ENCODE results near the gene PARVA. TPM values are rescaled to one million over a fixed set of nuclear protein-coding genes. Genes with fewer than 3 reads are reported as not detected.

The PARVA gene
- polyA plus RNA-seq, 3 donors: not detected

DNA sequence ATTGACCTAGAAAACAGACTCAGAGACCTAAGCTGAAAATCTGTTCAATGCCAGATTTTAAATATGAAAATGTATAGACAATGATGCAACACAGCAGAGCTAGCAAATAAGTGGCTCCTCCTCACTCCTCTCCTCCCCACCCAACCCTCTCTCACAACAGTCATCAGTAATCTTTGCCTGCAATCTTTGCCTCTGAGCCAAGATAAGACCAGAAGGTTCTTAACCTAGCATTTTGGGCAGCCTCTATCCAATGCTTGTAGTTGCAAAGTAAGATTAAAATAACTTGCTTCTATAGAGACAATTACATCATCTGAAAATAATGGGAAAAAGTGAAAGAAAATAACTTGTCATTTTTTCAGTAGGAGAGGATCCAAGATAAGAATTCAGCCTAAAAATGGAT is 117.3 kb downstream of the PARVA start:
- Histone ChIP-seq H3K9me3 (replicated peaks in 1 of 2; ENCODE audit: control insufficient read depth in 1 of 2, insufficient read depth in 1 of 2, low read length in 2 of 2) (peaks cover 0 to 2% of the 10 kb centered on the region in 2 donors), H3K4me1 (ENCODE audit: control insufficient read depth in 1 of 2, insufficient read depth in 2 of 2, low read length in 2 of 2) (no peaks in the 10 kb centered on the region), H2AFZ (ENCODE audit: insufficient read depth, low read depth, low read length, poor library complexity, severe bottlenecking) (no peak overlapping the region), H3K79me2 (ENCODE audit: insufficient read depth, low read length) (no peaks in the 10 kb centered on the region), H3K4me3 (replicated peaks in 1 of 3; ENCODE audit: low read depth in 2 of 3, low read length in 3 of 3) (no peak overlapping the region), H3K36me3 (replicated peaks in 1 of 2; ENCODE audit: control insufficient read depth in 1 of 2, insufficient read depth in 2 of 2, low read length in 2 of 2) (no peaks in the 10 kb centered on the region), H3K9ac (ENCODE audit: insufficient read depth, low read length, poor library complexity, severe bottlenecking) (no peak overlapping the region), H3K27me3 (ENCODE audit: control insufficient read depth in 2 of 2, insufficient read depth in 2 of 2, low read length in 2 of 2) (no peaks in the 10 kb centered on the region), H3K4me2 (replicated peaks; ENCODE audit: extremely low read depth, low read length, poor library complexity, severe bottlenecking) (no peak overlapping the region), H3K27ac (ENCODE audit: low read depth in 1 of 2, low read length in 2 of 2) (no peak overlapping the region), H4K20me1 (ENCODE audit: insufficient read depth, low read length) (no peaks in the 10 kb centered on the region)
- Mint-ChIP-seq H3K4me3 (no peak overlapping the region), H3K9me3 (peaks cover 0 to 5% (median 3%) of the 10 kb centered on the region in 7 donors), H3K4me1 (no peaks in the 10 kb centered on the region), H3K27ac (no peak overlapping the region), H3K36me3 (no peaks in the 10 kb centered on the region), H3K27me3 (ENCODE audit: low read depth in 3 of 3) (peaks cover 1 to 8% (median 5%) of the 10 kb centered on the region in 3 donors)
- DNase-seq: no peak
- intact Hi-C loops (cut with micrococcal nuclease): no loop called here
- TF ChIP-seq, protein P1, sequence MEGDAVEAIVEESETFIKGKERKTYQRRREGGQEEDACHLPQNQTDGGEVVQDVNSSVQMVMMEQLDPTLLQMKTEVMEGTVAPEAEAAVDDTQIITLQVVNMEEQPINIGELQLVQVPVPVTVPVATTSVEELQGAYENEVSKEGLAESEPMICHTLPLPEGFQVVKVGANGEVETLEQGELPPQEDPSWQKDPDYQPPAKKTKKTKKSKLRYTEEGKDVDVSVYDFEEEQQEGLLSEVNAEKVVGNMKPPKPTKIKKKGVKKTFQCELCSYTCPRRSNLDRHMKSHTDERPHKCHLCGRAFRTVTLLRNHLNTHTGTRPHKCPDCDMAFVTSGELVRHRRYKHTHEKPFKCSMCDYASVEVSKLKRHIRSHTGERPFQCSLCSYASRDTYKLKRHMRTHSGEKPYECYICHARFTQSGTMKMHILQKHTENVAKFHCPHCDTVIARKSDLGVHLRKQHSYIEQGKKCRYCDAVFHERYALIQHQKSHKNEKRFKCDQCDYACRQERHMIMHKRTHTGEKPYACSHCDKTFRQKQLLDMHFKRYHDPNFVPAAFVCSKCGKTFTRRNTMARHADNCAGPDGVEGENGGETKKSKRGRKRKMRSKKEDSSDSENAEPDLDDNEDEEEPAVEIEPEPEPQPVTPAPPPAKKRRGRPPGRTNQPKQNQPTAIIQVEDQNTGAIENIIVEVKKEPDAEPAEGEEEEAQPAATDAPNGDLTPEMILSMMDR (IDR thresholded peaks at IDR 0.05): no peak

DNA sequence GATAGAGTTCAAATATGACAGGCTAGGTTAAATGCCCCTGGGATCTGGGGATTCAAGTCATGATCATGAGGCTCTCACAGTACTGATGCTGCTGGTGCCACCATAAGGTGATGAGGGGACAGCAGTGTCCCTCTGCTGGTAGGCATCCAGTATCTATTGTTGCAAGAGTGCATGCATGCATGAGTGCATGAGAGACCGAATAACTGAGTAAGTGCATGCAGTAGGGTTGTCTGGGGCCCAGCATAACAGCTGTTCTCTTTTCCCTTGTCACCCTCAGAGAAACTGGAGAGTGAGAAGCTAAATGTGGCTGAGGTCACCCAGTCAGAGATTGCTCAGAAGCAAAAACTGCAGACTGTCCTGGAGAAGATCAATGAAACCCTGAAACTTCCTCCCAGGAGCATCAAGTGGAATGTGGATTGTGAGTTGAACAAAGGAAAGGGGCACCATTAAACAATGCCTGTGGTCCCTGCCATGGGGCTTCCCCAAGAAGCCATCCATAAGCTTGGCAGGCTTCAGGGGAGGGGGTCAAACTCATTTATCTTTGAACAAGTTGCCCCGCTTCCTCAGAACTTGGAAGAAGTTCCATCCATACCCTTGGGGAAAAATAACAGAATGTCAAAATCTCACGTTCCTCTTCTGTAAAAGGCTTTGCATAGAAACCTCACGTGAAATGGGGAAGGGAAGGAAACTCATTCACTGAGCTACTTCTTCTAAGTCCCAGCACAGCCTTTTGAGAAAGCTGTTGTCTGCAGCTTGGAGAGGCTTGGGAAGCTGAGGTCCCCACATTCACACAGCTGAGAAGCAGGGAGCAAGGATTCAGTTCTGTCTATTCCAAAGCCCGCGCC is 119.0 kb downstream of the PARVA start:
- Mint-ChIP-seq H3K9me3 (no peaks in the 10 kb centered on the region), H3K4me1 (no peaks in the 10 kb centered on the region), H3K27ac (no peak overlapping the region), H3K36me3 (no peaks in the 10 kb centered on the region), H3K27me3 (ENCODE audit: low read depth in 3 of 3) (peaks cover 1 to 8% (median 5%) of the 10 kb centered on the region in 3 donors), H3K4me3 (no peak overlapping the region)
- Histone ChIP-seq H3K4me2 (replicated peaks; ENCODE audit: extremely low read depth, low read length, poor library complexity, severe bottlenecking) (no peak overlapping the region), H3K4me3 (replicated peaks in 1 of 3; ENCODE audit: low read depth in 2 of 3, low read length in 3 of 3) (no peak overlapping the region), H3K27me3 (ENCODE audit: control insufficient read depth in 2 of 2, insufficient read depth in 2 of 2, low read length in 2 of 2) (no peaks in the 10 kb centered on the region), H3K9ac (ENCODE audit: insufficient read depth, low read length, poor library complexity, severe bottlenecking) (no peak overlapping the region), H3K79me2 (ENCODE audit: insufficient read depth, low read length) (no peaks in the 10 kb centered on the region), H3K4me1 (ENCODE audit: control insufficient read depth in 1 of 2, insufficient read depth in 2 of 2, low read length in 2 of 2) (no peaks in the 10 kb centered on the region), H3K27ac (ENCODE audit: low read depth in 1 of 2, low read length in 2 of 2) (no peak overlapping the region), H2AFZ (ENCODE audit: insufficient read depth, low read depth, low read length, poor library complexity, severe bottlenecking) (no peak overlapping the region), H3K9me3 (replicated peaks in 1 of 2; ENCODE audit: control insufficient read depth in 1 of 2, insufficient read depth in 1 of 2, low read length in 2 of 2) (no peaks in the 10 kb centered on the region), H3K36me3 (replicated peaks in 1 of 2; ENCODE audit: control insufficient read depth in 1 of 2, insufficient read depth in 2 of 2, low read length in 2 of 2) (no peaks in the 10 kb centered on the region), H4K20me1 (ENCODE audit: insufficient read depth, low read length) (no peaks in the 10 kb centered on the region)
- TF ChIP-seq, protein P1 (IDR thresholded peaks at IDR 0.05): no peak
- no CpG with 5 or more reads among the region's 6 CpGs for WGBS (ENCODE audit: insufficient coverage)
- intact Hi-C loops (cut with micrococcal nuclease): no loop called here
- DNase-seq: no peak
